ENCODE measurements around the gene RAB8A. TPM values are rescaled to one million over a fixed set of nuclear protein-coding genes. Genes with fewer than 3 reads are reported as not detected.

RAB8A gene
- total RNA-seq, 1 experiment from 2014 or later: 126 TPM

DNA sequence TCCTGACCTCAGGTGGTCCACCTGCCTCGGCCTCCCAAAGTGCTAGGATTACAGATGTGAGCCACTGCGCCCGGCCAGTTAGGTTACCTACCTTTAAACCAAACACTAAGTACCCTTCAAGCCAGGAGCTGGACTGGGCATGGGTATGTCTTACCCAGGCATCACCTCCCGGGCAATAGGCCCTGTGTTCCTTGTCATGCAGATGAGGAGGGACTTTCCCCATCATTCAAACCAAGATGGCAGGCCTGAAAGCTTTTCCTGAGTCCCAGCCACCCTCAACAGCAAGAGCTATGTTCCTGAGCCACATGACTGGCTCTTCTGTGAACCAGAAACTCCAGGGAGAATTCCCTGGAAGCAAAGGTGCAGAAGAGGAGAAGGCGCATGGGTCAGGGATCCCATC is 9.5 kb downstream of the RAB8A start:
- CTCF ChIA-PET: interaction anchor here (0.6 kb wide), 1 partner anchor 1574 kb away, joined by 6 read pairs; no protein-coding TSS in a partner anchor
- no peaks in the 10 kb centered on the region for H3K4me1 ChIP-seq (ENCODE audit: insufficient read depth, low read length, poor library complexity, severe bottlenecking)
- no peak for TF ChIP-seq EZH2 (IDR thresholded peaks at IDR 0.05; ENCODE audit: borderline replicate concordance, low read depth, low read length, poor library complexity, severe bottlenecking)
- TF ChIP-seq CTCF (conservative IDR thresholded peaks at IDR 0.05; ENCODE audit: low read depth, low read length): no peak
- intact Hi-C loops (cut with micrococcal nuclease; ENCODE audit: unreplicated experiment): no loop called here
- POLR2A ChIA-PET (ENCODE audit: low non-redundant PET): no interaction called here
- H3K36me3 ChIP-seq (ENCODE audit: insufficient read depth, low read length, poor library complexity, severe bottlenecking): peaks cover 56% of the 10 kb centered on the region
- H3K9me3 ChIP-seq (ENCODE audit: low read depth, low read length, poor library complexity, severe bottlenecking): no peaks in the 10 kb centered on the region
- no TSS peak for BruUV-seq (replicated peaks)
- H3K27me3 ChIP-seq (replicated peaks; ENCODE audit: insufficient read depth, low read depth, low read length, poor library complexity): no peaks in the 10 kb centered on the region
- no peak overlapping the region for H3K27ac ChIP-seq (ENCODE audit: low read depth, low read length, poor library complexity, severe bottlenecking)
- H3K4me3 ChIP-seq (ENCODE audit: low read depth, low read length, poor library complexity, severe bottlenecking): no peak overlapping the region
- no peak for DNase-seq (ENCODE audit: low spot score)

DNA sequence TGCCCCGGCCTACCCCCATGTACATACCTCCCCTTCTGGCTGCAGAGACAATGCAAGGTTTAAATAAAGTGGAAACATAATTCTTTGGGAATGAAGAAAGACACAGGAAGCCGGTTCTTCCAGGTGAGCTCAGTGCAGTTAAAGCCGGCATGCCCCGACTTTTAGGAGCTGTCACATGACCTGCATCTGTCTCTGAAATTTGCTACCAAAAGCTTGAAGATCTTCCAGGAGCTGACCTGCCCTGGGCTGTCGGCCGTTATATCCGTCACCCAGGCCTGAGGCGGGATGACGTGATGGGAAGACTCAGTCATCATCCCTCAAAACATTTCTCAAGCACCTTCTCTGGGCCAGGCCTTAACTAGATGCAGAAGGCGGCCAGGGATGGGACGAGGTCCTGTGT is 10.3 kb downstream of the RAB8A start:
- no peak for TF ChIP-seq CTCF (conservative IDR thresholded peaks at IDR 0.05; ENCODE audit: low read depth, low read length)
- TF ChIP-seq EZH2 (IDR thresholded peaks at IDR 0.05; ENCODE audit: borderline replicate concordance, low read depth, low read length, poor library complexity, severe bottlenecking): no peak
- Histone ChIP-seq H3K27me3 (replicated peaks; ENCODE audit: insufficient read depth, low read depth, low read length, poor library complexity) (no peaks in the 10 kb centered on the region), H3K4me1 (ENCODE audit: insufficient read depth, low read length, poor library complexity, severe bottlenecking) (no peaks in the 10 kb centered on the region), H3K36me3 (ENCODE audit: insufficient read depth, low read length, poor library complexity, severe bottlenecking) (peaks cover 60% of the 10 kb centered on the region), H3K27ac (ENCODE audit: low read depth, low read length, poor library complexity, severe bottlenecking) (no peak overlapping the region), H3K9me3 (ENCODE audit: low read depth, low read length, poor library complexity, severe bottlenecking) (no peaks in the 10 kb centered on the region), H3K4me3 (ENCODE audit: low read depth, low read length, poor library complexity, severe bottlenecking) (no peak overlapping the region)
- no peak for DNase-seq (ENCODE audit: low spot score)
- no TSS peak for BruUV-seq (replicated peaks)
- ChIA-PET POLR2A (ENCODE audit: low non-redundant PET) (no interaction called here), CTCF (interaction anchor here (0.6 kb wide), 1 partner anchor 60 kb away, joined by 3 read pairs; no protein-coding TSS in a partner anchor)
- intact Hi-C loops (cut with micrococcal nuclease; ENCODE audit: unreplicated experiment): no loop called here

GRCh38 chr19:16124953-16125352 is 13.3 kb downstream of the RAB8A start:
- no peak for DNase-seq (ENCODE audit: low spot score)
- no peak overlapping the region for H3K27ac ChIP-seq (ENCODE audit: low read depth, low read length, poor library complexity, severe bottlenecking)
- intact Hi-C loops (cut with micrococcal nuclease; ENCODE audit: unreplicated experiment): no loop called here
- H3K36me3 ChIP-seq (ENCODE audit: insufficient read depth, low read length, poor library complexity, severe bottlenecking): peaks cover 59% of the 10 kb centered on the region
- CTCF ChIA-PET: no interaction called here
- BruUV-seq (replicated peaks): no TSS peak
- TF ChIP-seq EZH2 (IDR thresholded peaks at IDR 0.05; ENCODE audit: borderline replicate concordance, low read depth, low read length, poor library complexity, severe bottlenecking) (no peak), CTCF (conservative IDR thresholded peaks at IDR 0.05; ENCODE audit: low read depth, low read length) (no peak)
- POLR2A ChIA-PET (ENCODE audit: low non-redundant PET): no interaction called here
- H3K4me3 ChIP-seq (ENCODE audit: low read depth, low read length, poor library complexity, severe bottlenecking): no peak overlapping the region
- no peaks in the 10 kb centered on the region for H3K27me3 ChIP-seq (replicated peaks; ENCODE audit: insufficient read depth, low read depth, low read length, poor library complexity)
- no peaks in the 10 kb centered on the region for H3K4me1 ChIP-seq (ENCODE audit: insufficient read depth, low read length, poor library complexity, severe bottlenecking)
- no peaks in the 10 kb centered on the region for H3K9me3 ChIP-seq (ENCODE audit: low read depth, low read length, poor library complexity, severe bottlenecking)

All from A673 (cell line).